CD14-positive monocyte (primary cell): ENCODE data around the gene TMCC1. TPM values are rescaled to one million over a fixed set of nuclear protein-coding genes. Genes with fewer than 3 reads are reported as not detected.

Experiments used
- DNase-seq, 3 donors: peaks; one replicate each; pipeline ENCODE4 v3.0.0-alpha.2; 2011 to 2022
- H2AFZ ChIP-seq: 2 replicates; pipeline ENCODE4 v1.6.0; 2012; ENCODE audit warnings: mild to moderate bottlenecking, low read depth, low read length, inconsistent platforms; ENCODE audit not compliant: insufficient read depth, poor library complexity, severe bottlenecking
- H3K27ac ChIP-seq, 2 donors: 1 replicate in 1 of 2; 2 replicates in 1 of 2; pipeline ENCODE4 v1.5.1; 2012 to 2013; ENCODE audit warnings: low read length in 2 of 2, control low read depth in 1 of 2, inconsistent platforms in 1 of 2, low read depth in 1 of 2, mild to moderate bottlenecking in 1 of 2
- H3K27me3 ChIP-seq, 2 donors: one replicate each; pipeline versions ENCODE4 v1.6.0 to v1.6.1; 2011 to 2013; ENCODE audit warnings: low read length in 2 of 2; ENCODE audit not compliant: control insufficient read depth in 2 of 2, insufficient read depth in 2 of 2
- H3K36me3 ChIP-seq, 2 donors: replicated peaks in 1 of 2; 1 replicate in 1 of 2; 2 replicates in 1 of 2; pipeline versions ENCODE4 v1.5.1 to v1.6.1; 2012 to 2013; ENCODE audit warnings: low read length in 2 of 2, control low read depth in 1 of 2, inconsistent platforms in 1 of 2, mild to moderate bottlenecking in 1 of 2; ENCODE audit not compliant: insufficient read depth in 2 of 2, control insufficient read depth in 1 of 2
- H3K4me1 ChIP-seq, 2 donors: 1 replicate in 1 of 2; 2 replicates in 1 of 2; pipeline versions ENCODE4 v1.5.1 to v1.6.1; 2012 to 2013; ENCODE audit warnings: low read length in 2 of 2, control low read depth in 1 of 2, inconsistent platforms in 1 of 2, mild to moderate bottlenecking in 1 of 2, moderate library complexity in 1 of 2; ENCODE audit not compliant: insufficient read depth in 2 of 2, control insufficient read depth in 1 of 2
- H3K4me2 ChIP-seq: replicated peaks from 2 replicates; pipeline ENCODE3; 2012; ENCODE audit warnings: low read length, moderate library complexity, mild to moderate bottlenecking; ENCODE audit not compliant: poor library complexity, severe bottlenecking; ENCODE audit errors: extremely low read depth
- H3K4me3 ChIP-seq, 3 experiments: fragments of 200-600 bp in 1 of 3; sonication (generic) in 1 of 3; replicated peaks in 1 of 3; 1 replicate in 2 of 3; 2 replicates in 1 of 3; pipeline ENCODE4 v1.5.1; 2011 to 2013; ENCODE audit warnings: low read length in 3 of 3, mild to moderate bottlenecking in 3 of 3, control low read depth in 2 of 3, low read depth in 2 of 3, inconsistent platforms in 1 of 3, moderate library complexity in 1 of 3
- H3K79me2 ChIP-seq: 2 replicates; pipeline ENCODE4 v1.6.0; 2012; ENCODE audit warnings: mild to moderate bottlenecking, control low read depth, inconsistent platforms, low read length, moderate library complexity; ENCODE audit not compliant: insufficient read depth
- H3K9ac ChIP-seq: 2 replicates; pipeline ENCODE4 v1.6.0; 2017; ENCODE audit warnings: low read length, mild to moderate bottlenecking; ENCODE audit not compliant: insufficient read depth, poor library complexity, severe bottlenecking
- H3K9me3 ChIP-seq, 2 donors: replicated peaks in 1 of 2; 1 replicate in 1 of 2; 2 replicates in 1 of 2; pipeline versions ENCODE4 v1.5.1 to v1.6.1; 2012 to 2013; ENCODE audit warnings: low read length in 2 of 2, control low read depth in 1 of 2; ENCODE audit not compliant: control insufficient read depth in 1 of 2, insufficient read depth in 1 of 2
- H4K20me1 ChIP-seq: 2 replicates; pipeline ENCODE4 v1.6.0; 2012; ENCODE audit warnings: mild to moderate bottlenecking, low read length, control low read depth, moderate library complexity; ENCODE audit not compliant: insufficient read depth
- H3K27ac Mint-ChIP-seq, 7 donors: one replicate each; pipeline ENCODE4 v1.8.0; 2020; ENCODE audit warnings: mild to moderate bottlenecking in 7 of 7, mixed read lengths in 7 of 7, moderate library complexity in 6 of 7, inconsistent platforms in 2 of 7
- H3K27me3 Mint-ChIP-seq, 3 donors: one replicate each; pipeline ENCODE4 v1.8.0; 2021 to 2022; ENCODE audit warnings: low read depth in 3 of 3, mild to moderate bottlenecking in 3 of 3, mixed read lengths in 3 of 3, moderate library complexity in 3 of 3, inconsistent platforms in 1 of 3
- H3K36me3 Mint-ChIP-seq, 2 donors: one replicate each; pipeline ENCODE4 v1.8.0; 2020; ENCODE audit warnings: mixed read lengths in 2 of 2, inconsistent platforms in 1 of 2, mild to moderate bottlenecking in 1 of 2
- H3K4me1 Mint-ChIP-seq: one replicate; pipeline ENCODE4 v1.8.0; 2020; ENCODE audit warnings: mild to moderate bottlenecking, mixed read lengths
- H3K4me3 Mint-ChIP-seq, 2 donors: one replicate each; pipeline ENCODE4 v1.8.0; 2020; ENCODE audit warnings: mild to moderate bottlenecking in 2 of 2, mixed read lengths in 2 of 2, moderate library complexity in 1 of 2
- H3K9me3 Mint-ChIP-seq, 7 donors: one replicate each; pipeline ENCODE4 v1.8.0; 2020 to 2022; ENCODE audit warnings: mixed read lengths in 7 of 7, mild to moderate bottlenecking in 6 of 7, moderate library complexity in 6 of 7, inconsistent platforms in 2 of 7
- CTCF ChIP-seq: fragments of 200-600 bp; IDR thresholded peaks from one replicate; pipeline ENCODE4 v1.8.0; 2022; ENCODE audit warnings: antibody characterized with exemption, mild to moderate bottlenecking
- WGBS: methylation state at CpG from one replicate; pipeline ENCODE4 v1.1.5; 2013; ENCODE audit warnings: missing lambda C conversion rate; ENCODE audit not compliant: insufficient coverage; 5-methylcytosine and 5-hydroxymethylcytosine counted together
- intact Hi-C, 2 donors: fragments of 100-400 bp; cut with micrococcal nuclease; formaldehyde crosslinking; loops; one replicate each; pipeline versions ENCODE4 v1.15.0 to v1.15.1; 2023
- polyA plus RNA-seq, 3 donors: library from polyadenylated mRNA; depleted of rRNA in 1 of 3; unstranded in 2 of 3; stranded (reverse) in 1 of 3; fragments of 300-500 nt in 2 of 3; fragments of >200 nt in 1 of 3; fragmentation: Illumina TruSeq in 2 of 3; gene quantifications; 1 replicate in 2 of 3; 2 replicates in 1 of 3; pipeline ENCODE4 v1.2.3, GENCODE V29; 2012 to 2021

TMCC1 gene
- polyA plus RNA-seq, 3 donors: 5.0 to 10.2 (median 5.0) TPM

GRCh38 chr3:129747136-129747535 lies 146.4 kb downstream of the TMCC1 start:
- Mint-ChIP-seq H3K4me1 (peaks cover 2% of the 10 kb centered on the region), H3K27me3 (no peaks in the 10 kb centered on the region), H3K4me3 (no peak overlapping the region), H3K36me3 (peaks cover 0 to 2% of the 10 kb centered on the region in 2 donors), H3K9me3 (peaks cover 0 to 4% (median under 1%) of the 10 kb centered on the region in 7 donors), H3K27ac (no peak overlapping the region)
- no peak overlapping the region for H3K9ac ChIP-seq
- no peaks in the 10 kb centered on the region for H3K27me3 ChIP-seq
- H3K36me3 ChIP-seq: no peaks in the 10 kb centered on the region
- H4K20me1 ChIP-seq: peaks cover 33% of the 10 kb centered on the region
- intact Hi-C loops: no loop called here
- no CpG with 5 or more reads among the region's 4 CpGs for WGBS
- H3K9me3 ChIP-seq: no peaks in the 10 kb centered on the region
- H3K27ac ChIP-seq: no peak overlapping the region
- no peak overlapping the region for H3K4me2 ChIP-seq
- no peak for TF ChIP-seq CTCF
- no peak for DNase-seq
- H3K79me2 ChIP-seq: peaks cover 6% of the 10 kb centered on the region
- H3K4me1 ChIP-seq: no peaks in the 10 kb centered on the region
- no peak overlapping the region for H2AFZ ChIP-seq
- H3K4me3 ChIP-seq: no peak overlapping the region

GRCh38 chr3:129746629-129747028 lies 146.9 kb downstream of the TMCC1 start:
- Histone ChIP-seq H3K27ac (no peak overlapping the region), H2AFZ (no peak overlapping the region), H4K20me1 (peaks cover 33% of the 10 kb centered on the region), H3K4me3 (no peak overlapping the region), H3K79me2 (peaks cover under 1% of the 10 kb centered on the region), H3K27me3 (no peaks in the 10 kb centered on the region), H3K36me3 (no peaks in the 10 kb centered on the region), H3K9me3 (no peaks in the 10 kb centered on the region), H3K9ac (no peak overlapping the region), H3K4me1 (no peaks in the 10 kb centered on the region), H3K4me2 (no peak overlapping the region)
- DNase-seq: no peak
- Mint-ChIP-seq H3K4me3 (no peak overlapping the region), H3K36me3 (peaks cover 0 to 2% of the 10 kb centered on the region in 2 donors), H3K9me3 (peaks cover 0 to 3% (median 0%) of the 10 kb centered on the region in 7 donors), H3K4me1 (peaks cover 2% of the 10 kb centered on the region), H3K27ac (no peak overlapping the region), H3K27me3 (no peaks in the 10 kb centered on the region)
- intact Hi-C loops: no loop called here
- TF ChIP-seq CTCF: no peak
